Right renal pelvis (tissue), 4 donors: Measurements from ENCODE around the gene GMFB. TPM values are rescaled to one million over a fixed set of nuclear protein-coding genes. Genes with fewer than 3 reads are reported as not detected.
"Not testable (repeated sequence)": the region's sequence is repeated elsewhere in the genome, so short reads cannot be mapped to it uniquely, and the experiment has no call there.

Source experiments
- DNase-seq, 4 donors: peaks; one replicate each; pipeline ENCODE4 v3.0.0-alpha.2; 2013; ENCODE audit warnings: low read depth in 4 of 4, low spot score in 3 of 4, missing footprints in 1 of 4
- polyA plus RNA-seq, 4 donors: library from polyadenylated mRNA; unstranded; fragments of 120-200 nt; gene quantifications; one replicate each; pipeline ENCODE4 v1.2.1, GENCODE V29; 2013; ENCODE audit not compliant: insufficient read length in 4 of 4

The GMFB gene
- polyA plus RNA-seq, 4 donors, result 91.9 to 113 (median 106) TPM

GRCh38 chr14:54437954-54438353 is 50.8 kb downstream of the GMFB start:
- not testable (repeated sequence) for DNase-seq

GRCh38 chr14:54435500-54435981 is 53.2 kb downstream of the GMFB start:
- DNase-seq, result no peak

- no peak for DNase-seq
Measured at GRCh38 chr14:54428527-54428926, 60.3 kb downstream of the GMFB start.

- no peak for DNase-seq
Measured at GRCh38 chr14:54427871-54428270, 60.9 kb downstream of the GMFB start.

- DNase-seq, result no peak
Measured at GRCh38 chr14:54425537-54426274, 63.1 kb downstream of the GMFB start.

- no peak for DNase-seq
Measured at GRCh38 chr14:54425068-54425467, 63.7 kb downstream of the GMFB start.

Other genes starting within 250 kb of the GMFB start
- 10 to 100 TPM; 21.3 to 30.5 (median 26.6) TPM for gene CDKN3, start 92.0 kb downstream of the GMFB start, polyA plus RNA-seq
- gene CNIH1, start 47.6 kb downstream of the GMFB start, polyA plus RNA-seq, result 100 to 1,000 TPM; 136 to 157 (median 152) TPM
- gene CGRRF1, start 20.9 kb upstream of the GMFB start, polyA plus RNA-seq, result 10 to 100 TPM; 27.5 to 37.5 (median 35.3) TPM
- gene SAMD4A, start 78.1 kb upstream of the GMFB start, polyA plus RNA-seq, result 10 to 100 TPM in 1 of 4 donors, 1 to 10 TPM in 3; 8.2 to 10.8 (median 9.8) TPM